Osteoblast (primary cell): ENCODE data around the gene CAMTA1. TPM values are rescaled to one million over a fixed set of nuclear protein-coding genes. Genes with fewer than 3 reads are reported as not detected.

ENCODE experiments used
- DNase-seq: peaks from one replicate; pipeline ENCODE4 v3.0.0; 2011; ENCODE audit warnings: low spot score, mixed read lengths; ENCODE audit not compliant: insufficient read length; ENCODE audit errors: missing footprints
- H2AFZ ChIP-seq: 2 replicates; pipeline ENCODE4 v1.6.0; 2011; ENCODE audit warnings: mild to moderate bottlenecking, low read length
- H3K27ac ChIP-seq: 2 replicates; pipeline ENCODE4 v1.5.1; 2011; ENCODE audit warnings: mild to moderate bottlenecking, low read depth, low read length, moderate library complexity
- H3K27me3 ChIP-seq: 2 replicates; pipeline ENCODE4 v1.6.0; 2012; ENCODE audit warnings: mild to moderate bottlenecking, control low read depth, inconsistent platforms, low read length, moderate library complexity; ENCODE audit not compliant: insufficient read depth
- H3K36me3 ChIP-seq: 2 replicates; pipeline ENCODE4 v1.5.1; 2011; ENCODE audit warnings: mild to moderate bottlenecking, low read length, control low read depth, moderate library complexity; ENCODE audit not compliant: insufficient read depth
- H3K4me1 ChIP-seq: 2 replicates; pipeline ENCODE4 v1.5.1; 2011; ENCODE audit warnings: mild to moderate bottlenecking, low read length, control low read depth, moderate library complexity; ENCODE audit not compliant: insufficient read depth
- H3K4me2 ChIP-seq: 2 replicates; pipeline ENCODE4 v1.6.0; 2011; ENCODE audit warnings: mild to moderate bottlenecking, low read length; ENCODE audit not compliant: insufficient read depth
- H3K4me3 ChIP-seq: fragments of 200-600 bp; sonication (generic); 3 replicates; pipeline ENCODE4 v1.5.1; 2012; ENCODE audit warnings: mild to moderate bottlenecking, low read length, inconsistent platforms; ENCODE audit not compliant: insufficient read depth
- H3K79me2 ChIP-seq: 2 replicates; pipeline ENCODE4 v1.6.0; 2012; ENCODE audit warnings: mild to moderate bottlenecking, low read length, control low read depth, inconsistent platforms; ENCODE audit not compliant: insufficient read depth
- H3K9me3 ChIP-seq: 2 replicates; pipeline ENCODE4 v1.5.1; 2011; ENCODE audit warnings: low read depth, low read length, control low read depth
- H4K20me1 ChIP-seq: 2 replicates; pipeline ENCODE4 v1.6.0; 2012; ENCODE audit warnings: mild to moderate bottlenecking, low read length, control low read depth; ENCODE audit not compliant: insufficient read depth
- CTCF ChIP-seq: IDR thresholded peaks from 2 replicates; pipeline ENCODE4 v1.5.1; 2011; ENCODE audit warnings: mild to moderate bottlenecking, low read depth, low read length, moderate library complexity; ENCODE audit errors: extremely low read depth
- total RNA-seq: library from RNA; depleted of rRNA; stranded (reverse); fragments of >200 nt; gene quantifications from 2 replicates; pipeline ENCODE4 v1.2.3, GENCODE V29; 2012

CAMTA1 gene
- total RNA-seq, 1 donor, result 47.4 TPM

DNA sequence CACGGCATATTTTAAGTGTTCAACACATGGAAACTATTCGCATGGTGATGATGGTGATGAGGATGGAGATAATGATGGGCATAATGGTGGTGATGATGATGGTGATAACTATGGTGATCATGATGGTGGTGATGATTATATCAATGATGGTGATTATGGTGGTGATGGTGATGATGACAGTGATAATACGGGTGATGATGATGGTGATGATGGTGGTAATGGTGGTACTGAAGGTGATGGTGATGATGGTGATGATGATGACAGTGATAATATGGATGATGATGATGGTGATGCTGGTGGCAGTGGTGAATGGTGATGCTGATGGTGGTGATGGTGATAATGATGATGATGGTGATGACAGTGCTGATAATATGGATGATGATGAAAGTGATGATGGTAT is 644.0 kb downstream of the CAMTA1 start:
- TF ChIP-seq CTCF, result no peak
- Histone ChIP-seq H2AFZ (no peak overlapping the region), H3K36me3 (no peaks in the 10 kb centered on the region), H3K4me3 (no peak overlapping the region), H3K27ac (no peak overlapping the region), H3K27me3 (no peaks in the 10 kb centered on the region), H4K20me1 (no peaks in the 10 kb centered on the region), H3K9me3 (no peaks in the 10 kb centered on the region), H3K4me1 (no peaks in the 10 kb centered on the region), H3K4me2 (no peak overlapping the region), H3K79me2 (no peaks in the 10 kb centered on the region)
- no peak for DNase-seq

- H3K4me1 ChIP-seq, result no peaks in the 10 kb centered on the region
- H3K9me3 ChIP-seq, result no peaks in the 10 kb centered on the region
- TF ChIP-seq CTCF, result no peak
- H3K79me2 ChIP-seq, result no peaks in the 10 kb centered on the region
- no peak overlapping the region for H3K27ac ChIP-seq
- DNase-seq, result no peak
- no peak overlapping the region for H3K4me2 ChIP-seq
- no peak overlapping the region for H2AFZ ChIP-seq
- no peak overlapping the region for H3K4me3 ChIP-seq
- no peaks in the 10 kb centered on the region for H3K27me3 ChIP-seq
- no peaks in the 10 kb centered on the region for H4K20me1 ChIP-seq
- no peaks in the 10 kb centered on the region for H3K36me3 ChIP-seq
Observed at GRCh38 chr1:7430047-7430608, 644.9 kb downstream of the CAMTA1 start.

- Histone ChIP-seq H3K27me3 (no peaks in the 10 kb centered on the region), H3K79me2 (no peaks in the 10 kb centered on the region), H3K4me3 (no peak overlapping the region), H3K4me1 (no peaks in the 10 kb centered on the region), H4K20me1 (no peaks in the 10 kb centered on the region), H3K9me3 (no peaks in the 10 kb centered on the region), H3K36me3 (no peaks in the 10 kb centered on the region), H2AFZ (no peak overlapping the region), H3K4me2 (no peak overlapping the region), H3K27ac (no peak overlapping the region)
- peak; percentile 45 for DNase-seq
- no peak for TF ChIP-seq CTCF
Observed at GRCh38 chr1:7430691-7431090, 645.4 kb downstream of the CAMTA1 start.

DNA sequence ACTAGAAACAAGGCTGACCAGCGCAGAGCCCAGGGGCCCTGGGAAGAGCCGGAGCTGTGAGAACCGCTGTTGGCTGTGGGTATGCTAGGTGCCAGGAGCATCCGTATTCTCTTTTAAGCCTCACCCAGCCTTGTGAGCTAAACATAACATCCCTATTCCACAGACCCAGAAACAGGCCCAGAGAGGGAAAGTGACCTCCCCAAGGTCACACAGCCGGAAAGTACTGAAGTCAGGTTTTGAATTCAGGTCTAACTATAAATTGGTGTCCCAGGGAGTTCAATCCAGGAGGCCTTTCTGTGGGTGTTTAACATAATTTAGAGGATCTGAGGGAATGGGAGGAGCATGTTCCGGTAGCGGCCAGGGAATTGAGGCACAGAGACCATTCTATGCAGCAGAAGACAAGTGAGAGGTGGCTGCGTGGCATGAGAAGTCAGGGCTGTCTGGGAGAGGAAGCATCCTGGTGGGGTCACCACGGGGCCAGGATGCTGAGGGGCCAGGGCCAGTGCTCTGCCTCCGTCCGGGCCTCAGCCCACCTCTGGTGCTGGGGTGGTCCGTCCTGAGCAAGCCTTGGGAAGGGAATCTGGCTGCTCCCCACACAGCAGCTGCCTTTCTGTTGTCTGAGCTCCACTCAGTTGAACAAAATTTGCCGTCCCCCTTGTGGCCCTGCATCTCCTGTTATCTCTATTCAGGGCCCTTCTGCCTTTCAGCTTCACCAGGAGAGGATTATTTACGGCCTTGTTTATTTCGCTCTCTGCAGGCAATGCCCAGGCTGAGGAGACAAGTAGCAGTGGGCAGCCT is 647.0 kb downstream of the CAMTA1 start:
- no peaks in the 10 kb centered on the region for H3K27me3 ChIP-seq
- H3K9me3 ChIP-seq, result no peaks in the 10 kb centered on the region
- peak; percentile 36 for DNase-seq
- H2AFZ ChIP-seq, result no peak overlapping the region
- no peak for TF ChIP-seq CTCF
- H3K4me2 ChIP-seq, result no peak overlapping the region
- no peaks in the 10 kb centered on the region for H4K20me1 ChIP-seq
- H3K27ac ChIP-seq, result no peak overlapping the region
- no peak overlapping the region for H3K4me3 ChIP-seq
- H3K36me3 ChIP-seq, result no peaks in the 10 kb centered on the region
- H3K79me2 ChIP-seq, result no peaks in the 10 kb centered on the region
- no peaks in the 10 kb centered on the region for H3K4me1 ChIP-seq
